NCI-H510A treated with DMSO at 0.1 percent for 48 hours (cell line): ENCODE data around the gene SCFD2.

Experiments
- DNase-seq: peaks from one replicate; lab custom pipeline; 2025; lab: John Stamatoyannopoulos, UW

Gene SCFD2

DNA sequence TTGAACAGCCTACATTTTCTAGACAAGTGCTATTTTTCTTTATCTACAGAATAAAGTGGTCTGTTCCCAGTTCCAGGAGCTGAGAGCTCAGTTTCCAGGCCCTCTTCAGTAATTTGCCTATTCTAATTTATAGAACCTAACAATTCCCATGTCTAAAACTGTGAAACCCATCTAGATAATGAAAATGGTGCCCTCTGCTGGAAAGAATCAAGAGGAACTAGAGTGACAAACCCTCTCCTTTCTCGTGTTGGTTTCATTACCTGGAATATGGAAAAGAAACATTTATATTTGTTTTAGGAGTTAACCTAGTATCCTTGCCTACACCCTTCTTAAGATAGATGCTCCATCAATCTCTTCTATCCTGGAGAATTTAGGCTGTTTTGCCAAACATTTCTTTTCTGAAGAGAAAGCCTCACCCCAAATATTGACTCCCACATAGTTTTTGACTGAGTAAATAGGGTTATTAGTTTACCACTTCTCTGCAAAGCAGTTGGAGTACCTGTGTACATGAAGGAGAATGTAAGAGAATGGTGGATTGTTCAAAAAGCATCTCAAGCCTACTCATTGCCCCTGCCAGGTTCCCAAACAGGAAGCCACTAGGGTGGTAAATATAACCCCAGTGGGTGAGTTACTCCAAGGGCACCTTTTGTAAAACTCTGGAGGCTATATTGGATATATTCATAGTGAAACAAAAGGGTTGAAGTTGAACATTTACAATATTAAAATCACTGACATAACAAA lies 382.1 kb downstream of the SCFD2 start:
- DNase-seq = peak; percentile 77

DNA sequence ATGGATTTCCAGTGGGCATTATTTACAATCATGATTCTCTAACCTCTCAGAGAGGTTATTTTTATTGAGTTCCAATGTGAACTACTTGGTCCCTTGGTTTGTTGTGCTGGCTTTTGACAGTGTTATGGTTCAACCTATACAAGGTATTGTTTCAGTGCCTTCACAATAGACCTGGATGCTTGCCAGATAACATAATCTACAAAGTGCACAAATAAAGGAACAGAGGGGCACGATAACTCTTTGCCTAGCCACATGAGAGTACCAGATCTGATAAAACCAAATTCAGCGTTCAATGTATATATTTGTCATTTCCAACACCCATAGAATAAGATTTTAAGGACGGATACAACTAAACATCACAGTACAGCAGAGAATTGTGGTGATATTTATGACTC lies 382.9 kb downstream of the SCFD2 start:
- DNase-seq = no peak

DNA sequence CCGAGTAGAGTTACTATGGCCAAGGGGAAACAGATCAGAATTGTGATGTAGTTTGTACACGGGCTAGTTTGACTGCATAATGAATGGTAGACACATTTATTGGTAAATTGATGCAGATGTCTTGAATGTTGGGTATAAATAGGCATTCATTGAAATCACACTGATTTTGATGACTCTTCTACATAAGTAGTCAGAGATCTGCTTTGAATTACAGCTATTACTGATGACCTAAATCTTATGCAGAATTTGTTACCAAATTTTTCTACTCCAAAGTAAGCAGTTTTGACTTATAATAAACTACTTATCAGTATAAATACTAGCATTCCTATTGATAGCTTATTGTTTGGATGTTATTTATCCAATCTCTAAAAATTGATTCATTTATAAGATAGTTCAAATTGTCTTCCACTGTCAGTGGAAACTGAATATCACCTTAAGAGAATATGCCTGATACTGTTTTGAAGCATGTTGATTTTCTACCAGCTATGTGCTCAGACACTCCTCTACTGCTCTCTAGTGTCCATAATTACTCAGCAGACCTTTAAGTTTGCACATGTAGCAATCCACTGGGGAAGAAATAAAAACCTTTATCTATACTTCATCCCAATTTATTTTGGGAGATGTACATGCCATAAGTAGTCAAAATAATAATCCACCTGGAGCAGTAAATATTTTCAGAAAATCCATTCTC lies 383.5 kb downstream of the SCFD2 start:
- peak; percentile 81 for DNase-seq

DNA sequence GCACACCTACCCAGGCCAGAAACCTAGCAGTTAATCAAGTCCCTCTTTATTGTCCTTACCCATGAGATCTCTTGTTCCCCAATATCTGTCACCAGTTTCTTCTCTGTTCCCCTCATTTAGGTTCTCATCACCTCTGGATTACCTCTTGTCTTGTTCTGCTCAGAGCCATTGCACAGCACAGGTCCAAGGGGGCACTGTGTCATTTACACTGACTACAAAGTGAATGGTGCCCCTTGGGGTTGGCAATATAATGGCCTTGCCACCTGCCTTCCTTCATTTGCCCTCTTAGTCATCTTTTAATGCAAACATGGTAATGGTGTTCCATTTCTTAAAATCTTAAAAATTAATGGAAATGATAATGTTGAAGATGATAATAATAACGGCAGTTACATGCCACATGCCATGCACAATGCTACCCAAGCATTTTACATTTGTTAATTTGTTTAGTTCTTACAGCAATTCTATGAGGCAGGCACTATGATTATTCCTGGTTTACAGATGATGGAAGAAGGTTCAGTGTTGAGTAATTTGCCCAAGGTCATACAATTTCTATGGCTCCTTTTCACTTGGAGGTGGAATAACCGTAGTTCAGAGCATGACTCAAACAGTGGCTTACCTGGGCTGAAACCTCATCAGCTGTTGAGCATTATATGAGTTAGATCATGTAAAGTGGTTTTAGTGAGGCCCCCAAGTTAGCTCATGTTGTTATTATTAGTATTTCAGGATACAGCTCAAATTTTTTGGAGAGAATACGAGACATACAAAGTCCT lies 385.9 kb downstream of the SCFD2 start:
- no peak for DNase-seq

DNA sequence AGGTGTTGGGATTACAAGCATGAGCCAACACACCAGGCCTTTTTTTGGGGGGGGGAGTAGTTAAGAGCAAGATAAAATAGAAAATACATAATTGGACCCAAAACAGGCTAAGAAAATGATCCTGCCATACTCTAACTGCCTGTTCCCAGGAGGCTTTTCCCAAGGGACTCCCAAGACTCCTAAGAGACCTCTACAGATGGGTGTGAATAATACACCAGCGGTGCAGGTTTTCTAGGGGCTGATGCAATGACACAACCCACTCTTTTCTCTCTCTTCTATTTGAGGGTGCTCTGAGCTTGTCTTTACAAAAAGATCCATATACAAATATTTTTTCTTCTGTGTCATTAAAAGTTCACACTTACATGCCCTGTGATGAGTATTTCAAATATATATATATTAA lies 386.8 kb downstream of the SCFD2 start:
- no peak for DNase-seq

DNA sequence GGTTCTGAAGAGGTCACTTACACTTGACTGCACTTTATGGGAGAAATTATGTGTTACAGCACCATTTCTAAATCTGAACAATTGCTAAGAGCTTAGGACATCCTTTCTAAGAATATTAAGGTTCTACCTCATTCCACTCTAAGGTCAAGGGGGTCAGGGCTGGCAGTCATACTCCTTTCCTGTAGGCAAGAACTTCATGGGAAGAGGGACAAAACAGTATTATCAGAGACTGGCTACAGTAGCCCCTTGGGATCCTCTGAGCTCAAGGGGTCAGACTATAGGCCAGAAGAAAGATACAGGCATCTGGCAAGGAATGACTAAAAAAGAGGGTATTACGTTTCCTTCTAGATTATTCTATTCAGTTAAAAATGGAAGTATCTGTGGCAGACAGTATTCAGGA lies 388.6 kb downstream of the SCFD2 start:
- DNase-seq = no peak

DNA sequence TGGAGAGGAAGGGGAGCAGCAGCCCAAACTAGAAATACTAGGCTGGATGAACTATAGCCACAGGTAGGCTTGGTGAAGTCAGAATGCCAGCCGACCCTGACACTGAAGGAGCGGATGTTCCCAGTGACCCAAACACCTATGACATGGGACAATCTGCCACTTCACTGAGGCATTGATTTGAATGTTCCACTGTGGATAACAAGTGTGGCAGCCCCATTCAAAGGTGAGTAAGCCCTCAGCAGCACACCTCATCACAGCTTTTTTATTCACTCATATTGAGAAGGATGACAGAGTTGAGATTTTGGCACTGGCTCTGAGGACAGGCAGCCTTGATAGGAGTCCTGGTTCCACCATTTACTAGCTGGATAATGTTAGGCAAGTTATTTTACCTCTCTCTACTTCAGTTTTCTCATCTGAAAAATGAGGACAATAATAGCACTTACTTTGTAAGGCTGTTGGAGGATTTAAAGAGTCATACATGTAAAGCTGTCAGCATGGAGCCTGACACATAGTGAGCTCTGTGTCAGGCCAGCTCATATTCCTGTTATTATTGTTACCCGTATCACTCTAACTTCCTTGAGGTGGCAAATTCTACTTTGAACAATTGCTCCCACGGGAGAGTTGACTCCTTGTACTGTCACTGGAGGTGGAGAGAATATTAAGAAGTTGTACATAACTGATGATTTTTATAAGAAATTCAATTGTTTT lies 389.2 kb downstream of the SCFD2 start:
- no peak for DNase-seq

DNA sequence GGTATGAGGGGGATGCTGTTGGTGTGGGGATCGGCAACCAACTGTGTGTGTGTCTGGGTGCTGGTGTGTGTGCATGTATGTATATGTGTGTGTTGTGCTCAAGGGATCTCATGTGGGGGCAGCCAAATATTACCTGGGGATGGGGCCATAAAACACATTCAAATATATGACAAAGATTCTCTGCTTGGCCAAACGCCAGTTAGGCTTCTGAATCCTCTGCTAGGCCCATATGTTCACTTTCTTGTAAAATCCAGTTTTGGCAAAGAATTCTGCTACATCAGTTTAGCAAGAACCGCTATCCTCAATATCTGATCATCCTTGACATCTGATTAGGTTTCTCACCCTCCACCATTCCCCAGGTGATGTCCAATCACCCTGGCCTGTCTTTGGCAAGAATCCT lies 397.2 kb downstream of the SCFD2 start:
- DNase-seq = no peak

DNA sequence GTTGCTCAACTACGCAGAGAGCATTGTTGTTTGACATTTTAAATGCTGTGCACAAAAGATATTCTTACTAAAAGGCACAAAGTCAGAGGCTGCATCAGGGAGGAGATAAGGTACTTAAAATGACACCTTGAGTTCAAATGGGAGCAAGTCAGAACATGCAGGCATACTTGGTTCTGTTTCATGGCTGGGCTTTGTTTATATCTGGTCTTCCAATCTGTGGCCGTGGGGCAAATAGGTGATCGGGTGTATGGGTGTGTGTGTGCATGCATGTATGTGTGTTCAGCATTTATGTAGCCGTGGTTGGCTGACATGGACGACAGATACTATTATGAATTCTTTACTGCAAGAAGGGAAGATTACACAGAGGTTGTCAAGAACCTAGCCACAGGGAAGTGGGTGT lies 397.6 kb downstream of the SCFD2 start:
- no peak for DNase-seq

DNA sequence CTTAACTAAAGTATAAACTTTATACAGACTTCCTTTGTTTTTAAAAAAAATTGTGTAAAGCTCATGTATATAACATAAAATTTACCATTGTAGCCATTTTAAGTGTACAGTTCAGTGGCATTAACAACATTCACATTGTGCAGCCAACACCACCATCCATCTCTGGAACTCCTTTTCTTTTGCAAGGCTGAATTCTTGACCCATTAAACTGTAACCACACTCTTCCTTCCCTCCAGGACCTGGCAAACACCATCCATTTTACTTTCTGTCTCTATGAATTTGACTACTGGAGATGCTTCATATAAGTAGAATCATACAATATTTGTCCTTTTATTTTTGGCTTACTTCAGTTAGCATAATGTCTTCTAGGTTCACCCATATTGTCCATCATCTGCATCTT lies 399.1 kb downstream of the SCFD2 start:
- DNase-seq = no peak

DNA sequence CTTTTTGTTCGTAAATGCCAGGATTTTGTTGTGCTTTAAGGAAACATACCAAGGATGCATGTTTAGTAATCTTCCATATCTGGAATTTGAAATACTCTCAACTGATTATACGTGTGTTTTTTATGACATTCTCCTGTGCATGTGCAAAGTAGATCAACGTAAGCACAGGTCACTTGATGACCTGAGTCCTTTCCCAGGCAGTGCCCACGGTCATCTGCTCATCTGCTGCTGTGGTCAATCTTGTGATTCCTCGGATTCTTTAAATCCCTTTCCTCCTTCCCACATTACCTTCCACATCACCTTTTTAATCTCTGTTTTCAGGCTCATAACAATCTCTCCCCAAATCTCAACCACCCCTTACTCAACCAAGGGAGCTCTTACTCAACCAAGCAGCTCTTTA lies 399.7 kb downstream of the SCFD2 start:
- no peak for DNase-seq

DNA sequence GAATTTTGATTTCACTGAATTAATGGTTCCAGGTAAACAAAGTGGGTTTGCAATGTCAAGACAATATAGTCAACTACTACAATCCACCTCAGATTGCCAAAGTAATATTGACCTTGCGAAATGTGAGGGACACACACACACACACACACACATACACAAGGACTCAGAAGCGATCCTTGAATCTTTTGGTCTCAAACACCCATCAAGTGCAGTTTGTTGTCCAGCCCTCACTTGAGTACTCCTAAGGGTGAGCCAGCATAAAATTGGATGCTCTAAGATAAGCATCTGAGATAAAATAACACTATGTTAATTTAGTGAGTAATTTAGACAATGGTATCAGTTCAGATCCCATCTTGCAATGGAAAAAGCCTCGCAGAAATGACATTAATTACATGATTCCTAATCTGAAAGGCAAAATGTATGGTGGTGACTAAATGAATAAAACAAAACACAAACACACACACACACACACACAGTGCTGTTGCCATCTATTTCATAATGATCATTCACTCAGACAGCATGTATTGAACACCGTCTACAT lies 401.2 kb downstream of the SCFD2 start:
- no peak for DNase-seq

DNA sequence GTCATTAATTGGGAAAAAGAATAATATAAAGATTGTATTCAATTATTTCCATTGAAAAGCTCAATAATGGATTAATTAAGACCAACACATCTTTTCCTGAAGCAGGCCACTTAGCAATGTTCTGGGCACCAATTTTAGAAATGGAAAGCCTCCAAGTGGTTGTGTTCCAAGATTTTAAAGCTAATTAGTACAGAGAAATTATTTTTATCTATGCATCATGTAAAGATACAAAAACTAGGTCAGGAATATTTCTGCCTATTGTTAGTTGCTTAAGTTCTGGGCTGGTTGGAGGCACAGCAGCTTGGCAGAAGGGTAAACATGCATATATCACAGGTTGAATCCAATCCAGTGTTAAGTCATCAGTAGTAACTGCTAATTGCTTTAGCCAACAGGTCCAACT lies 401.9 kb downstream of the SCFD2 start:
- DNase-seq = no peak

DNA sequence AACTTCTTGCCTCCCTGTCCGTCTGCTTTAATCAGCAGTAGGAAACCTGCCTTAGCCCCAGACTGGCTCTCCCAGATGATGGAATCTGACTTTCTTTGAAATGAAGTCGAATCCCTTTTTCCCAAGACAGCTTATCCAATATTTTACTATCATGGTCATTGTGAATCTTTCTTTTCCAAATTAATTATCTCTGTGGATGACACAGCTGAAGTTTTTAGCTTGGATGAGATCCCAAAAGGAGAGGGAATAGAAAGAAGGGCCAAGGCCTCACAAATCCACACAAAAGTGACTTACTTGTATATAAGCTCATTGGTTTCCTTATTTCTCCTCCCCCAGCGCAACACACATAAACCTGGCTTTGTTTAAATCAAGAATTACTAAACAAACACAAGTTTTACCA lies 403.1 kb downstream of the SCFD2 start:
- DNase-seq = no peak

DNA sequence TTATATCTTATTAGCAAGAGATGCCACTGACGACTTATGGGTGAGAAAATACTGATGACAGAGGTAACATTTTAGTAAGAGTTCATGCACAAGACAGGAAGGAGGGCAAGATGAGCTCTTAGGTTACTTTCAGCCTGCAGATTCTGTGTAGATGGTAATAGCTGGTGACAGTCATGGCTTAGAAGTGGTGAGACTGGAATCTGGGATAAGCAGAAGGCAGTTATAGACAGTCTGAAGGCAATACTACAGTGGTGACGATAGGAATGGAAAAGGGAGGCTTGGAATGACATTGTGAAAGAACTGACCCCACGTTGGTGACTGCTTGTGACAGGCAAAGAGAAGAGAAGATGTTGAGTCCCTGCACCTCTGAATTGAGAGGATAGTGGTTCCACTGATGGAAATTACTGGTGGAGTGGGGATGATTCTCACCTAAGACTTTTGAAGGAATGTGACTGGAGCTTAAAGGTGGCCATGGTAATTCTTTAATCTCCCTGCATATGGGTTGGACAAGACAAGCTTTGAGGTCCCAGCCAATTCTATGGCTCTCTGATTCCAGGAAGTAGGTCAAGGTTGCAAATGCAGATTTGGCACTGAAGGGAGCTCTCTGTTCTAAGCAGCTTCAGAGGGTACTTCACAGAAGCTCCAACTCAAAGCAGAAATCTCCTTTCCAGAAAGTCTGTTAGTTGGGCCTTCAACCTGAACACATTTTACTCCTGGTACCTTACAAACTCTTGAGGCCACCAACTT lies 404.0 kb downstream of the SCFD2 start:
- DNase-seq = no peak

DNA sequence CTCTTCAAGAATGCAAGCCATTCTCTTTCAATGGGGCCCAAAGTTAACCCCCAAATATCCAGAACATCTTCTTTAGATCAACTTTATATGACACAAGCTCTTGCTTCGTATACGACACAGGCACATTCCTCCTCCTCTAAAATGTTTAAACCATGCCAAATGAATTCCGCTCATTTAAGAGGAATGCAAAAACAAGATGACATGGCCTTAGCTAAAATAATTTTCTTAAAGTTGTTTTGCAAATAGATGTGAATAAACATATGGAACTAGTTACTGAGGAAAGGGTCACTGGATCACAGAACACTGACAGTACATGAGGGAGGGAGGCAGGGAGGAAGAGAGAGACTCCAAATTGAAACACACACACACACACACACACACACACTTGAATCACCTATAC lies 406.3 kb downstream of the SCFD2 start:
- DNase-seq = no peak

DNA sequence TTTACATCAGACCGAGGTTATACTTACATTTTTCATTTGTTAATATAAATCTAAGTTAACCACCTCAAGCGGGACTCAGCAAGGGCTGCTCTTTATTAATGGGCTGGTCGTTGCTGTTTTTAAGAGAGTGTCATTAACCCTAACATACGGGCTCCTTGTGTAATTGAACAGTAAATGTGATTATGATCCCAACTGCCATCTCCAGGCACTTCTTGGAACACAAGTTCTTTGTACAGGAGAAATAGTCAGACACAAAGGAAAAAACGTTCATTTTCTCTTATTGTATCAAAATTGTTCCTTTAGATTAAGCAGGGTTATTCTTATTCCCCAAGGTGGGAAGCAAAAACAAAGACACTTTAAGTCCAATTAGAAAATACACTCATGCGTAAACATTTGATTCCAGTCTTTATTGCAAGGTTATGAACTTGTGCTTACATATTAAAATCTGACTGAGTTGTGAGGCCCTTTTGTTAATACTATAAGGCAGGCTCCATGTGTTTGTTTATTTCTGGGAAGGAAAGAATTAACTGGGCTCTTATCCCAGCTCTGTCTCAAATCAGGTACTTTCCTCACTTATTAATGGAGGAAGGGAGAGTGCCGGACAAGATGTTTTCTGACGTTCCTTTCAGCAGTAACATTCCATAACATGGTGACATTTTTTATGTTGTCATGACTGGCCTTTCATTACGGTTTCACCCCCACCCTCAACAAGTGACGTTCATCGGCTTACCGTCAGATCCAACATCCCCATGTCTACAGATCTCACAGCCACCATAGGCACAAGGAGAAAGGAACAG lies 407.8 kb downstream of the SCFD2 start:
- no peak for DNase-seq

DNA sequence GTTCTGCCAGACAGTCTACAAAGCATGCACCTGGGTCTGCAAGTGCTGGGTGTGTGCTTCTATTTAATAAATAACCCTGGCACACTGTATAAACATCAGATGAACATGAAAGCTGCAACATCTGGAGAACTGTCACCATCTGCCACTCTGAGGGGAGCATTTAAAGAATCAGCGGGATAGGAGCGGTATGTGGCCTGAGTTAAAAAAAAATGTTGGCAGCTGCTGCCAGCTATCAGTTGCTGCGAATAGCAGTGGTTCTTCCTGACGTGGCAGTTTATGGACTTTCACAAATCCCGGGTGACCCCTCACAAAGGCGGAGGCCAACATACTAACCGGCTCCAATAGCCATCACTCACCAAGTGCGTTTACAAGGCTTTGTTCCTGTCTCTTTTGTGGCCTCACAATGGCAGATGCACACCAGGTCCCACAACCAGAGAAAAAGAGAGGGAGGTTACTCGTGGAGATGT lies 408.6 kb downstream of the SCFD2 start:
- peak; percentile 91 for DNase-seq

DNA sequence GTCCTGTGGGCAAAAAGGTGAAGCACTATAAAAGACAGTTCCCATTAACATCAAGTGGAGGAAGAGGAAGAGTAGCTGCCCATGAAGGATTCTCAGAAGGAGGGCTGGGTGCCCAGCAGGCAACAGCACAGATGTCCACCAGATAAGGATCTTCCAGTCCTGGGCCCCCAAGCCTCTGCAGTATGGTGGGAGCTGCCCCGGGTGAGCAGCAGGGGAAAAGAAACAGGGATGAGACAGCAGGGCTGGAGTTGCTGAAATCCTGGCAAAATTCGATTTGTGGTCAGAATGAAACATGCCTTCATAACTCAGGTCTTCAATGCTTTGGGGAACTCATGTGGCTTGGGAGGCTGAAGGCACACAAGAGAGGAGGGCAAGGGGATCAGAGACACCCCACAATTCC lies 409.2 kb downstream of the SCFD2 start:
- no peak for DNase-seq

DNA sequence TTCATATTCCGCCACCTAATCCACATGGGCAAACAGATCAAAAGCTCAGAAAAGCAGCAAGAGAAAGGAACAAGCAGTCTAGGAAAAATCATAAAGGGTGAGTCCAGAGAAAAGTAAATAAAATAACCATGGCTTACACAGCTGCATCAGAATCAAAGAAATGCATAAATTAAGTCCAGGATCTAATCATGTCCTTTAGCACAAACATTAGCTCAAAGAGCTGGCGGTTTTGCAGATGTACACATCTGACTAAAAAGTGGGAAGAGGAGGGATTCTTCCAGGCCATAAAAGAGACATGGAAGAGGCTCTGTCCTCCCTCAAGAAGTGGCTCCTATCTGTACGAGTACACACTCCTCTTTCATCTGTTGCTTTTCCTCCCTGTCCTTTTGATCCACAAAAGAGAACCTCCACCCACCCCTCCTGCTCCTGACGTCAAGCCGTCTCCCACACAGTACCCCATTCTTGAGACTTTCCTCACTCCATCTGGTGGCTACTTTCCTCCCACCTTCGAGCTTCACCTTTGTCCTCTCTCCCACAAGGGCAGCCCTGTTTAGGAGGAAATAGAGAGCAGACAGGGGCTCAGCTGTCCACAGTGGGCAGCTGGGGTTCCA lies 411.2 kb downstream of the SCFD2 start:
- DNase-seq = no peak
